T-helper 22 cell (primary cell): Measurements from ENCODE around the gene RGS9.
"Not testable (repeated sequence)": the region's sequence is repeated elsewhere in the genome, so short reads cannot be mapped to it uniquely, and the experiment has no call there.

Experiments
- DNase-seq: peaks from one replicate; pipeline ENCODE4 v3.0.0-alpha.2; 2020; ENCODE audit warnings: low read depth

RGS9 gene

DNA sequence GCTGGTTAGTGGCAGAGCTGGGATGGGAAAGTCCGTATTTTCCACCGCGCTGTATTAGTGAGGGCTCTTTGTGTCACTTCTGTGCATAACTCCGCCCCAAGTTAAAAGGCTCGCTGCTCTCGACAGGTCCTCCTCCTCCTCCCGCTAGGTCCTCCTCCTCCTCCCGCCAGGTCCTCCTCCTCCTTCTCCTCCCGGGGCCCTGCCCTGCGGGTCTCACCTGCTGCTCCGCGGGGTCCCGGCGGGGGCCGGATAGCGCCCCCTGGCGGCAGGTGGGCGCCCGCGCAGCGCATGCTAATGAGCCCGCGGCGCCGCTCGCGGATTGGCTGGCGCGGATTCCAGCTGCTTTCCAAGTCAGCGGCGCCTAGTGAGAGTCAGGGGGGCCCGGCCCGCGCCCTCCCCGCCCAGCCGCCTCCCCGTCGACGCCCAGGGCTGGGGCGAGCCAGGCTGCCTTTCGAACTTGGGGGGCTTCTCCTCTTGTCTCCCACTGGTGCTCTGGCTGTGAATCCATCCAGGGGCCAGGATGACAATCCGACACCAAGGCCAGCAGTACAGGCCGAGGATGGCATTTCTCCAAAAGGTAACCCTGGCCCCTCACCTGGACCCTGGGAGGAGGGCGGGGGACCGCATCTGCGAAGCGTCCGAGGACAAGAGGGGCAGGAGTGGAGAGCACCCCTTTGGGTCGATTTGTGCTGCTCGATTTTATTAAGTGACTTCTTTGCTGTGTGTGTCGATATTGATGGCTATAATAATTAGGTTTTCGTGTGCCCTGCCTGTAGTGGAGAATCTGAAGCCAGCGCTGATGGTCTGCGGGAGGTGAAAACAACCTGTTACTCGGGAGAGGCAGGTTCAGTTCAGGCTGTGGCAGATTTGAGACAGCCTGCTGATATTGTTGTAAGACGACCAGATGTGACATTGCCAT lies at the start of gene RGS9:
RGS9 (plus strand) TSS at position 350 of the 919 bp plus-strand sequence; CDS start at position 521, 171 bp downstream.
- peak; percentile 76 for DNase-seq

- DNase-seq = no peak
Observed at GRCh38 chr17:65088621-65089360, 48.4 kb upstream of the RGS9 start.

DNA sequence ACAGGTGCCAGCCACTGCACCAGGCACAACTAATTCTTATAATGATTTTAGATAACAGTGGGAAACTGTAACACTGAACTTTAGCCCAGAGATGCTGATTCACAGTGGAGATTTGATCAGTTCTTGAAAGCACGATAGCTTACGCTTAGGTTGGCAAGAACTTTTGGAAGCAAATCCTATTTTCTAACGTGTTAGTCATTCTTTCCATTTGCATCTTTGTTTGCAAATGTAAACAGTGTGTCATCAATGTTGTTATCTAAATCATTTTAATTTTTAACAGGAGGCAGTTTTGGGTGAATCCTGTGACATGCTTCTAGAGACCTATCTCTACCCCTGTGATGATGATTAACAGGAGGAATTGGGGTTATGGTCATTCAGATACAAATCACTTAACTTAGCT lies 44.9 kb upstream of the RGS9 start:
- DNase-seq = no peak

DNA sequence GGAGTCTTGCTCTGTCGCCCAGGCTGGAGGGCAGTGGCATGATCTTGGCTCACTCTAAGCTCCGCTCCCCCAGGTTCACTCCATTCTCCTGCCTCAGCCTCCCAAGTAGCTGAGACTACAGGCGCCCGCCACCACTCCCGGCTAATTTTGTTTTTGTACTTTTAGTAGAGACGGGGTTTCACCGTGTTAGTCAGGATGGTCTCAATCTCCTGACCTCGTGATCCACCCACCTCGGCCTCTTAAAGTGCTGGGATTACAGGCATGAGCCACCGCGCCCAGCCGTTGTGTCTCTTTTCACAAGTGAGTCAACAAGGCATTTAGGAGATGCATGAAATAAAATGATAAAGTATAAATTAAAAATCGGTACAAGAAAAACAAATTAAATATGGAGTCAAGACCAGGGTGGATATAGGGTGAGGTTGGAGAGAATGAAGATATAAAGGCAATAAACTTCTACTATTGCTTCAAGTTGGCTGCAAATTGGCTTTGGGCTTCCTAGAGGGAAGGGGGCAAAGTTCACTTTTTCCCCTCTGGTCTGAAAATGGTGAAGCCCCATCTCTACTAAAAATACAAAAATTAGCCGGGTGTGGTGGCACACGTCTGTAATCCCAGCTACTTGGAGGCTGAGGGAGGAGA lies 44.3 kb upstream of the RGS9 start:
- not testable (repeated sequence) for DNase-seq

DNA sequence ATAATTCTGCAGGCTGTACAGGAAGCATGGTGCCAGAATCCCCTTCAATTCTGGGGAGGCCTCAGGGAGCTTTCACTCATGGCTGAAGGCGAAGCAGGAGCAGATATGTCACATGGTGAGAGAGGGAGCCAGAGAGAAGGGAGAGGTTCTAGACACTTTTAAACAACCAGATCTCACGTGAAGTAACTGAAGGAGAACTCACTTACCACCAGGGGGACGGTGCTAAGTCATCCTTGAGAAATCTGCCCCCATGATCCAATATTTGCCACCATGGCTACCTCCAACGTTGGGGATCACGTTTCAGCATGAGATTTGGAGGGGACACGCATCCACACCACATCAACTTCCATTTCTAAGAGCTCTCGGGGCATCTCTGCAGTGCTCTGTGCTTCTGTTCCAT lies 43.2 kb upstream of the RGS9 start:
- no peak for DNase-seq

GRCh38 chr17:65095465-65095864 lies 41.7 kb upstream of the RGS9 start:
- no peak for DNase-seq

- not testable (repeated sequence) for DNase-seq
Observed at GRCh38 chr17:65096382-65096781, 40.8 kb upstream of the RGS9 start.

GRCh38 chr17:65097110-65097509 lies 40.1 kb upstream of the RGS9 start:
- DNase-seq = no peak

- no peak for DNase-seq
Observed at GRCh38 chr17:65099475-65099874, 37.7 kb upstream of the RGS9 start.

- peak; percentile 41 for DNase-seq
Observed at GRCh38 chr17:65099941-65100315, 37.2 kb upstream of the RGS9 start.

DNA sequence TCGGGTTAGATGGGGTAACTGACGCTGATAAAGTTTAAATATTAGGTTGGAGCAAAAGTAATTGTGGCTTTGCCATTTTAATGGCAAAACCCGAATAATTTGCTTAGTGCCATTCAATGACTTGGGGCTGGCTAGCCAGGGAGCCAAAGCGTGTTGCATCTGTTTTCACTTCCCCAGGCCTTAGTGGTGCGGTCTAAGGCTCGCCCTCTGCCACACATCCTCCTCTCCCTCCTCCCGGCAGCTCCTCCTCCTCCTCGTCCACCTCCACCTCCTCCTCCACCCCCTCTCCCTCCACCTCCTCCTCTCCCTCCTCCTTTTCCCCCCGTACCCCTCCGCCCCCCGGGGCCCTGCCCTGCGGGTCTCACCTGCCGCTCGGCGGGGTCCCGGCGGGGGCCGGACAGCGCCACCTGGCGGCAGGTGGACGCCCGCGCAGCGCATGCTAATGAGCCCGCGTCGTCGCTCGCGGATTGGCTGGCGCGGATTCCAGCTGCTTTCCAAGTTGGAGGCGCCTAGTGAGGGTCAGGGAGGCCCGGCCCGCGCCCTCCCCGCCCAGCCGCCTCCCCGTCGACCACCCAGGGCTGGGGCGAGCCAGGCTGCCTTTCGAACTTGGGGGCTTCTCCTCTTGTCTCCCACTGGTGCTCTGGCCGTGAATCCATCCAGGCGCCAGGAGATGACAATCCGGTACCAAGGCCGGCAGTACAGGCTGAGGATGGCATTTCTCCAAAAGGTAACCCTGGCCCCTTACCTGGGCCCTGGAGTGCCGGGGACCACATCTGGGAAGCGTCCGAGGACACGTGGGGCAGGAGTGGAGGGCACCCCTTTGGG lies 36.6 kb upstream of the RGS9 start:
- peak; percentile 66 for DNase-seq

DNA sequence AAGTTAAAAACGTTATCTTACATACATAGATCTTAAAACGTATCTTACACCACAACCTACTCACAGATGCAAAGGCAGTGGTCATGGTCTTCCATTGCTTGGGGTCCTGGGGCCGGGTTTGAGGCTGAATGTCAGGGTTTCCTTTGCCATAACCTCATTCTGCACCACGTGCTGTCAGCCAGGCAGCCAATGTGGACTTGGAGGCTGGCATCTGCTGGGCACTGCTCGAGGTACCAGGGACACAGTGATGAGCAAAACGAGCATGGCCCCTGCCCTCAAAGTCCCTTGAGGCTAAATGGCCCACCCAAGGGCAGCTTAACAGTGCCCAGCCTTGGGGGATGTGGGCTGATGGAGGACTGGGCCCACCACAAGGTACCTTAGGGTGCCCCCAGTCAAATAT lies 35.8 kb upstream of the RGS9 start:
- DNase-seq = no peak

- no peak for DNase-seq
Observed at GRCh38 chr17:65102235-65102634, 34.9 kb upstream of the RGS9 start.

DNA sequence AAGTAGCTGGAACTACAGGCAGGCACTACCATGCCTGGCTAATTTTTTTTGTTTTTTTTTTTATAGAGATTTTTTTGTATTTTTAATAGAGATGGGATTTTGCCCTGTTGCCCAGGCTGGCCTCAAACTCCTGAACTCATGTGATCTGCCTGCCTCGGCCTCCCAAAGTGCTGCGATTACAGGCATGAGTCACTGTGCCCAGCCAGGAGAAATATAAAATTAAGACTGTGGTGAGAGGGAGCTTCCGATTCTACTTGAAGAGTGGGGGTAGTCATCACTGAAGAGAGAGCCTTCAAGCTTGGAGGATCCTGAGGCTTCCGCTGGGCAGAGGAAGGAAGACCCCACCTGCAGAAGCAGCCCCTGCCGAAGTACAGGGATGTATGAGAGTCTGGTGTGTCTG lies 34.4 kb upstream of the RGS9 start:
- DNase-seq = no peak

DNA sequence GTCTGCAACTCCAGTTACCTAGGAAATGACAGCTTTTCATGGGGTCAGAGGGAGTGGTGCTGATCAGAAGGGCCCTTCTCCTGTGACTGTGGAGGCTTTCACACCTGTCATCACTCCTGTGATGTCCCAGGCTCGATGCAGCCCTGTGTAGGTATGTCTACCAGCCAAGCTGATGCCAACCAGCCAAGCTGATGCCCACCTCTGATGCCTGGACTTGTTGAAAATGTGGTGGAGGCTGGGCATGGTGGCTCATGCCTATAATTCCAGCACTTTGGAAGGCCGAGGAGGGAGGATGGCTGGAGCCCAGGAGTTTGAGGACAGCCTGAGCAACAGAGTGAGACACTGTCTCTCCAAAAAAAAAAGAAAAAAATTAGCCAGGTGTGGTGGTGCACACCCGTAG lies 33.7 kb upstream of the RGS9 start:
- DNase-seq = no peak

- DNase-seq = no peak
Observed at GRCh38 chr17:65103896-65104295, 33.3 kb upstream of the RGS9 start.

DNA sequence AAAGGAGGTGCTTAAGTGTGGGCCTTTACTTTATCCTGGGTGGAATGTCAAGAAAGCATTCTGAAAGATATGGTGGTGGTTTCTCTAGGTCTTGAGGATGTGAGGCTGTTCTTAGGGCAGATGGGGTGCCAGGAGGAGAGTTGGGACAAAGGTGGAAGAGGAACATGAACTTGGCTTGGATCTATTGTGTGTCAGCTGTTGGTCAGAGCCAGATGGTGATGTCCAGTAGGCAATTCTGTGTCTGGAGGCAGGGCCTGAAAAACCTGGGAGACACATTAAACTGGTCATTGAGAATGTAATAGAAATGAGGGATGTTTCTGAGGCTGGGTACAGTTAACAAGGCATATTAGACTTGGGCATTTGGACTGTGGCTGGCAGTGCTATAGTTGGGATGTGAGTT lies 32.6 kb upstream of the RGS9 start:
- DNase-seq = no peak

GRCh38 chr17:65104973-65105372 lies 32.2 kb upstream of the RGS9 start:
- DNase-seq = no peak

DNA sequence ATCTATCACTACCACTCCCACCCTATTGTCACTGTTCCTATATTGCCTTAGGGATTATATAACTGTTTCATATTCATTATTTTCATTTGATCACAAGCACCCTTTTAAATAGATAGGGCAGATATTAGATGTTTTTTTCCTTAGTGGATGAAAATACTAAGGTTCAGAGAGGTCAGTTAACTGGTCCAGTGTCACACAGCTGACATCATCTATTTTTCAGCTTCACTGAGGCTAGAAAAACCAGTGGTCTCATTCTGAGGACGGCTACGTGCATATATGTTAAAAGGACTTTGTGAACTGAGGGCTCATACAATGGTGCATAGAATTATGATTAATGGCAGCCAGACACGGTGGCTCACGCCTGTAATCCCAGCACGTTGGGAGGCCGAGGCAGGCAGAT lies 29.0 kb upstream of the RGS9 start:
- no peak for DNase-seq

GRCh38 chr17:65109543-65109942 lies 27.6 kb upstream of the RGS9 start:
- no peak for DNase-seq

- no peak for DNase-seq
Observed at GRCh38 chr17:65109990-65110680, 27.0 kb upstream of the RGS9 start.
